Measurements from ENCODE around the gene PHOX2B.

Gene PHOX2B

DNA sequence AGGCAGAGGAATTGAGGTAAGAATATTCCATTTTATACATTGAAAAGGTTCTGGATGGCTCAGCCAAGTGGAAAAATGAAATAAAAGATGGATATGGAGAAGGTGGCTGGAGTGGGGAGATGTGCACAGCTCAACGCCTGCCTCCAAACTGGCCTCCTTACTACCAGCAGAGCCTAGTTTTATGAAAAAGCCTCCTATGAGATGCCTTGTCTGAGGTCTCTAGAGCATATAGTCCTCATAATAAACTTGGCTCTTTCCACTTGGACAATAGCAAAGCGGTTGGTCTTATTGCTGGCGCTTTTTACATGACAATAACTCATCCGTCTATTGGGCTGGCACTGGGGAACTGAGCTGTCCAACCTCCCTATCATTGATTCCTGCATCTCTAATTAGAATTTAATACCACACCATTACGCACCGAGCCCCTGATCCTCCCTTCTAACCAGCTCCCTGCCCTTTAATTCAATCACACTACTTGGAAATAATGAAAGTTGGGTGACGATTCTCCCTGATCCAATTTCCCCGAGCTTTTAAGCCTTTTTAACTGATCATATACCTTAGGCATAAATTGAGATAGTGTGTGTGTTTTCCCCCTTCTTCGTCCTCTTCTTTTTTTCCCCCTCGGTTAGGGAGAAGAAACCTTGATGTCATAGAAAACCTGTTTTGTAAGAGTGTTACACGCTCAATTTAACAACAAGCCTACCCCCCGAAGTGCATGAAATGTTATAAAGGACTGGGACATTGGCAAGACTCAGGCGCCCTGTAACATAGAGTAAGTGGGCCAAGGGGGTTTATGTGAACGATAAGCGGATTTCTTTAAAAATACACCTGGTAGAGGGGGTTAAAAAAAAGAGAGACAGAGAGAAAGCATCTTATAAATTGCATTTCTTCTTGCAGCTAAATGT lies at the start of gene PHOX2B:
PHOX2B (minus strand) TSS at position 155 of the 905 bp plus-strand sequence; CDS start at position 40, 115 bp downstream.
- no peak for DNase-seq (ENCODE audit: low spot score)

- DNase-seq (ENCODE audit: low spot score) = no peak
Observed at GRCh38 chr4:41797260-41797659, 48.7 kb upstream of the PHOX2B start.

DNA sequence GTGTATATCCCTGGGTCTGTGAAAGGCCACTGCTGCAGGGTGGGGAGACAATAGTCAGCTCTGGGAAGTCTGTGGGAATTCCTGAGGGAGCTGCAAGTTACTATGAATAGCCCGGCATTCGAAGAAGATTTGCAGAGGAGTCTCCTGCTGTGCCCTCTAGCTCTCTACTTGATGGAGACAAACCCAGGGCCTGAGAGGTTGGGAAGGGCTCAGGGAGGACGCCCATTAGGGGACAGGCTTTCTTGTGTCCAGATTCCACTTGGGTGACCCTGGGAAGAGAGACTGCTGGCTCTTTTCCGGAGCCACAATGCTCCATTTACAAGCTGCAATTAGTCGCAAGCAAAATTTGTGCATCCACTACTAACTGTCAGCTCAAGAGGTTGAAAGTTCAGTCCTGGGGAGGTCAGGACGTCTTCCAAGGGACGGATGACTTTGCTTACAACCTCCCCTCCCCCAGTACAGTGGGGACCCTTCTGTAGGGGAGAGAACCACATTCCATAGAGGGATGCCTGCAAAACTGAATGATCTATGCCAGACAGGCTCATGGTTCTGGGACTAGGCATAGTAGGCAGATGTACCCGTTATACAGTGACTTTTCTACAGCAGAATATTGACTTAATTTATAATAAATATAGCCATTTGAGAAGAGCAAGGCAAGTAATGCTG lies 48.2 kb upstream of the PHOX2B start:
- no peak for DNase-seq (ENCODE audit: low spot score)

DNA sequence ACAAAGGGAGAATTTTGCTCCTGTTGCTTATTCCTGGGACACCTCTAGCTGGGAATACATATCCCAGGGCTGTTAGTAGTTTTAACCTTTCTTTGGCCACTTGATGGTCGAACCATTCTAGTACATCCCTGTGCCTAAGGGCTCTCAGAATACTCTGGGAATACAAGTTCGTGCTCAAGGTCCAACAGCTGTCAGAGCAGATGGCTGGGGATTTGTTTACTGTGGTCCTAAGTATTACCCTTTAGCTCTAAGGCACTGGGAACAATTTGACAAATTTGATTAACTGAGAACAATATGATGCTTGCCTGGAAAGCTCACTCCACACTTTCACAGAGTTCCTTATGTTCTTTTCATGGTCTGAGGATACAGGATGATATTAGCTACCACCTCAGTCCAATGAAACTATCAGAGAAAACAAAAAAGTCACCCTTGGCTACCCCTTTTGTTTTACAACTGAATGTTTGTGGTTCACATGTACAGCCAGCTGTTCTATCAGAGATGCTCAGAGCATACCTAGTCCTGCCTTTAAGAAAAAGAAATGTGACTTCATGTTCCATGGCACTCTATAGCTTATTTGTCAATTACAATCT lies 47.4 kb upstream of the PHOX2B start:
- DNase-seq (ENCODE audit: low spot score) = no peak

DNA sequence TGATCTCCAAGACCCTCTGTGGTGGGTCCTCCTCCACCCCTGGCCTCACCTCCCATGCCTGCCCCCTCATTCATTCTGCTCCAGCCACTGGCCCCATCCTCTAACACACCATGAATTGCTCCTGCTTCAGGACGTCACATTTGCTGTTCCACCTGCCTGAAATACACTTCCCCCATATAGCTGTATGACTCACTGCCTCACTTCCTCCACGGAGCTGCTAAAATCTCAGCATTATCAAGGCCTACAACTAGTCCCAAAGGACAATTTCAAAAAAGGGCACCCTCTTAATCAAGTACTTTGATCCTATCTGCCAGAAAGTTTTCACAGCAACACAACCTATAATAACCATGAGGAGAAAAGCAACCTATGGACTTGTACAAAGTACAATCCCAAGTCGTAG lies 43.6 kb upstream of the PHOX2B start:
- no peak for DNase-seq (ENCODE audit: low spot score)

DNA sequence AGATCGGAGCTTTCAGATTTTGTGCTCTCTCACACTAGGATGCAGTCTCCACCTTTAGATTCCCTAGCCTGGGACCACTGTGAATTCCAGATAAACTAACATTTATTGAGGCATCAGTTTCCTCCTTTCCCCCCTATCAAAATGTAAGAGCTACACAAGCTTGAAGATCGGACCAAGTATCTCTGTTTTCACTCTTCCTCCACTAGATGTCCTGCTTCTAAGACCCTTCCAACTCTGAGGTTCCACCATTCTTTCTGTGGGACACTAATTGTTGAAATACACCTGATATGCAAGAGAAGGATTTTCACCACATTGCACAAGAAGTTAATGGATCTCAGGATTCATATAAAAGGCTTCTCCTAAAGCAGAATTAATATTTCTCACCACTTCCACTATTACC lies 43.0 kb upstream of the PHOX2B start:
- DNase-seq (ENCODE audit: low spot score) = peak; percentile 9

GRCh38 chr4:41787931-41788330 lies 39.4 kb upstream of the PHOX2B start:
- DNase-seq (ENCODE audit: low spot score) = no peak

DNA sequence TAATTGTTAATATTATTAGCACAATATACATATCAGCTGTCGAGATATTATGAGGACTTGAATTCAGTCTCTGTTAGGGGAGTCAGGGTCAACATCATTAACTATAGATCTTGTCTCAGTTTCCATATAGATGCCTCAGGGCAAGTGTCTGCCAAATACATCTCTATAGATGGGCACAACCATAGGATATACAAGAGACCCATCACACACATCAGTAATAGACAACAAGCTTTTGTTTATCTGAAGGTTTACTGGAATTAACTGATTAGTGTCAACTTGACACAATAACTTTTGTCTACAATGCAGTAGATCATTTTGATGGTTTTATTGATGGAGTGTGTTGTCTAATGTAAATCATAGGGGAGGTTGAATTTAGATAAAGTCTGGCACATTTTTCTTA lies 37.1 kb upstream of the PHOX2B start:
- no peak for DNase-seq (ENCODE audit: low spot score)

- DNase-seq (ENCODE audit: low spot score) = no peak
Observed at GRCh38 chr4:41784191-41784979, 35.9 kb upstream of the PHOX2B start.

DNA sequence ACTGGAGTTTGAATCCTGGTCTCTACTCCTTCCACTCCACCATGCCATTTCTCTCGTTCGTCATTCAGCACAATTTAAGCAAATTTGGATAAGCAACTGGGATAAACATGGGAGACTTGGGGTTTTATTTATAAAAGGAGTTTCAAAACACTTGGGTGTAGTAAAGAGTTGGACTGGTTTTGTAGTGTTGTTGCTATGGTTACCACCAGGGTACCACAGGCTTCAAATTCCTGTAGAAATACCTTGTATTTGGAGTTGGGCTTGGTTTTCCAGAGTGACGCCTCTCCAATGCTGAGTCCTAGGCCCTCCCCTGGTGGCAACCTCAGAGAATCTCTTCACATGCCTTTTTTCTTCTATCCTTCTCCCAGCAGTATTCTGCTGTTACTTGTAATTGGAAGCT lies 27.9 kb upstream of the PHOX2B start:
- DNase-seq (ENCODE audit: low spot score) = no peak

GRCh38 chr4:41763729-41764128 lies 15.2 kb upstream of the PHOX2B start:
- no peak for DNase-seq (ENCODE audit: low spot score)

DNA sequence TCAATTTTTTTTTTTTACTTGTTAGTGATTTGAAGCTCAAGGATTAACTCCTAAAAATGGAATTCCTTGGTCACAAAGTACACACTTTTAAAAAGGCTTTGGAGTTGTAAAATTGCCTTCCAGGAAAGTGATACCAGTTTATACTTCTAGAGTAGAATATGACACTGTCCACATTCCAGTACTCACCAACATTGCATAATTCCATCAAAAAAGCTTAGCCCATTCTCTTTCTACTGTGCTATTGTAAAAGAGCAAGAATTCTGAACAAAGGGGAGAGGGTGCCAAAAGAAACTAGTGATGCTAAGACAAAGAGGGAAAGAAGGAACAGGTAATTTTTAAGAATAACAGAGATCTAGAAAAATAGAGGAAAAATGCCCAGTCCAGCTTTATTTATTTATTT lies 10.4 kb upstream of the PHOX2B start:
- DNase-seq (ENCODE audit: low spot score) = no peak

- no peak for DNase-seq (ENCODE audit: low spot score)
Observed at GRCh38 chr4:41757521-41758156, 9.1 kb upstream of the PHOX2B start.

- no peak for DNase-seq (ENCODE audit: low spot score)
Observed at GRCh38 chr4:41753942-41754341, 5.4 kb upstream of the PHOX2B start.

GRCh38 chr4:41752081-41752836 lies 3.7 kb upstream of the PHOX2B start:
- DNase-seq (ENCODE audit: low spot score) = no peak

GRCh38 chr4:41751449-41752061 lies 3.0 kb upstream of the PHOX2B start:
- DNase-seq (ENCODE audit: low spot score) = no peak

DNA sequence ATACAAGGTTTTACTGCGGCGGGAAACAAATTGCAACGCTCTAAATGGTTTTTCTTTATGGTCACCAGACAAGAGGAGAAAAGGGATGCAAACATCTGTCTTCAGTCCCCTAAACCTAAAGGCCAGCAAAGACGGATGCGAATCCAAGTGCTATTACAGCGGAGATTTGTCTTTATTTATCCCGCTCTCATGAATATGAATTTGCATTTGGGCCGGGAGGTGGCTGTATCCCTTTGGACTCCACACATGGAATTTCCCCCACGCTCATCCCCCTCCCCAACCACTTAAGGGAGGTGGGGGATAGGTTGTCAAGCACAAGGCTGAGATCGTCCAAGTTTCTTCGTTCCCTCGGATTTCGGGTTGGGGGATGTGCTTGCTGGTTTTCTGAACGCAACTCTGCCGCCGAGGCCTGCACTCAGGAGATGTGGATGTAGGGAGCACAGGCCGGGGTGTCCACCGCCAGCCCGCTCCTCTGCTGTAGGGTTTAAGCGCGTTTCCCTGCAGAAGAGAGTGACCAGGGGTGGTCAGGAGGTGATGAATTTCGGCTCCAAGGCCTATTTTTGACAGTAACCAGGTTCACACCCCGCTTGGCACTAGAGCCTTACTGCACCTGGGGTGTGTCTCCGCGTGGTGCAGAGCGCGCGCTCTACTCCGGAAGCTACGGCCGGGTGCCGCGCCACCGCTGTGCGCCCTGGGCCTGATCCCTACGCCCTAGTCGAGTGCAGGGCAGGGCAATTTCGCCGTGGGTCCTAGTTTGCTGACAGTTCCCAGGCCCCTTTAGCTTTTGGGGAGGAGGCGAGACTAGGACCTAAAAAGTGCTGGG lies 2.3 kb upstream of the PHOX2B start:
- DNase-seq (ENCODE audit: low spot score) = no peak

- DNase-seq (ENCODE audit: low spot score) = no peak
Observed at GRCh38 chr4:41750121-41750625, 1.6 kb upstream of the PHOX2B start.

DNA sequence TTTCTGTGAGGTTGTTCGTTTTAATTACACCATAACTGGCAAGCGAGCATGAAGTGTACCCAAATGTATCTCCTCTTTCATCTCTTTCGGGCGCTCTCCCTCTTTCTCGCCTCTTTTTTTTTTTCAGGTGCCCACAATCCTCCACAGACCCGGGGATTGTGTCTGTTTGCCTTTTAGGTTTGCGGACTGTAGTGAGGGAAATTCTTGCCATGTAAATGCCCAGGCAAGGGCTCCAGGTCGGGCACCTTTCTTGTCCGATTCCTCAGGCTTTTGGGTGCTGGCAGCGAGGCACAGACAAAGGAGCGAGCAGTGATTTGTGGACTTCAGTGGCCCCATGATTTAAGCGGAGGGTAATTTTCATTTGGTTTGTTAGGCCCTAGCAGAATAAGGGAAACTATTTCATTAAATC lies 1.1 kb upstream of the PHOX2B start:
- DNase-seq (ENCODE audit: low spot score) = no peak
